Pancreas (tissue), 10 donors: ENCODE results near the gene DDI2. TPM values are rescaled to one million over a fixed set of nuclear protein-coding genes. Genes with fewer than 3 reads are reported as not detected.
"Not testable (repeated sequence)": the region's sequence is repeated elsewhere in the genome, so short reads cannot be mapped to it uniquely, and the experiment has no call there.

Experiments
- ATAC-seq, 4 donors: fragments of 200-7000 bp; cut with Tn5 transposase; one replicate each; pipeline versions ENCODE4 v1.8.0 to v1.9.1; 2020; ENCODE audit warnings: mild to moderate bottlenecking in 4 of 4, moderate library complexity in 4 of 4
- DNase-seq, 6 donors: peaks; one replicate each; pipeline ENCODE4 v3.0.0-alpha.2; 2020
- FAIRE-seq: peaks from 2 replicates; lab custom pipeline; 2012; peaks lifted over from hg19 to GRCh38; lab: Jason Lieb, UNC
- H3K27ac ChIP-seq, 4 donors: fragments of 200-600 bp; sonication (generic); 1 replicate in 3 of 4; 2 replicates in 1 of 4; pipeline versions ENCODE4 v1.5.0 to v1.8.0; 2020
- H3K27me3 ChIP-seq, 4 donors: fragments of 200-600 bp; one replicate each; pipeline ENCODE4 v1.8.0; 2021
- H3K36me3 ChIP-seq, 3 donors: fragments of 200-600 bp; sonication (generic) in 1 of 3; one replicate each; pipeline versions ENCODE4 v1.5.0 to v1.8.0; 2020 to 2021
- H3K4me1 ChIP-seq, 3 donors: fragments of 200-600 bp; one replicate each; pipeline ENCODE4 v1.8.0; 2021
- H3K4me3 ChIP-seq, 4 donors: fragments of 200-600 bp; sonication (generic) in 2 of 4; one replicate each; pipeline versions ENCODE4 v1.5.0 to v1.8.0; 2020 to 2021
- H3K9me3 ChIP-seq, 4 donors: fragments of 200-600 bp; one replicate each; pipeline ENCODE4 v1.8.0; 2021
- WGBS, 2 donors: extraction: QIAGEN DNeasy Blood & Tissue Kit; methylation state at CpG; one replicate each; pipeline ENCODE4 v1.1.7; 2013; 5-methylcytosine and 5-hydroxymethylcytosine counted together
- intact Hi-C, 3 donors: fragments of 100-400 bp; cut with DNase I; formaldehyde crosslinking; loops; one replicate each; pipeline versions ENCODE4 v1.11.1 to v1.14.2; 2022
- polyA plus RNA-seq, 2 donors: library from polyadenylated mRNA; stranded (reverse); fragments of 200-250 nt; gene quantifications; one replicate each; pipeline ENCODE4 v1.2.3, GENCODE V29; 2013
- total RNA-seq, 6 donors: library from RNA; stranded (reverse); fragmentation: NEBNext Ultra II Directional in 4 of 6; extraction: Animal tissue kit (Norgen Biotek cat#: 25700) in 4 of 6; gene quantifications; one replicate each; pipeline versions ENCODE4 v1.2.1 to v1.2.4, GENCODE V29; 2021 to 2023
- TF ChIP-seq, protein P1 (sequence below), 4 donors: fragments of 200-600 bp; sonication (generic) in 3 of 4; IDR thresholded peaks; one replicate each; pipeline versions ENCODE4 v1.5.0 to v1.8.0; 2021; ENCODE audit warnings: antibody characterized with exemption in 4 of 4
- donor health status: healthy with polysubstance abuse.
- donor health status: DM: no; HTN: no; CAD: no; lungs with moderate emphysema.
- donor health status: DM: no; HTN: no; CAD: no.
- donor health status: control.
- donor health status: control.
- donor health status: Bipolar disorder and iron deficiency.
- donor health status: DM: yes; HTN: yes; CAD: no.
- donor health status: DM: no; HTN: no; CAD: no.
- donor health status: DM: no; HTN: no; CAD: no.
- donor health status: DM: yes; HTN: yes; CAD: no.

DDI2 gene
- total and polyA plus RNA-seq, 8 donors, result 4.7 to 17.8 (median 15.3) TPM

DNA sequence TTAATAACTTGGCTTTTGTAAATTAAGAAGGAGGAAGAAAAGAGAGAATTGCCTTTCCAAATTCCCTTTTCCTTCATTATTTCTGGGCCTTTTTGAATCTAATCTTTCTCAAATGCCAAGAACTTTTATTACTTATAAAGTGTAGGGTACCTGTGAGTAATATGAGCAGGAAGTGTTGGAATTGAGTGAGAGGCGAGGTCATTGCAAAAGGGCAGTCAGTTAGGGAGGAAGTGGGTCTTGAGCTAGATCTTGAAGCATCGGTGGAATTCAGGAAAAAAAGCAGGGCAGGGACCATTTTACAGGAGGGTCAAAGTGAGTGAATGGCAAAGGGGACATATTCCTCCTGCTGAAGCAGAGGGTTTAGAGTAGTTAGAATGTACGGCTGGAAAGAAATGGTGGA is 23.4 kb downstream of the DDI2 start:
- no peaks in the 10 kb centered on the region for H3K27me3 ChIP-seq
- no peak overlapping the region for H3K4me3 ChIP-seq
- H3K27ac ChIP-seq, result no peak overlapping the region
- intact Hi-C loops, result no loop called here
- FAIRE-seq, result no peak
- H3K36me3 ChIP-seq, result peaks cover 0 to 31% (median 18%) of the 10 kb centered on the region in 3 donors
- no peaks in the 10 kb centered on the region for H3K4me1 ChIP-seq
- no peaks in the 10 kb centered on the region for H3K9me3 ChIP-seq
- ATAC-seq, result no peak
- TF ChIP-seq, protein P1, sequence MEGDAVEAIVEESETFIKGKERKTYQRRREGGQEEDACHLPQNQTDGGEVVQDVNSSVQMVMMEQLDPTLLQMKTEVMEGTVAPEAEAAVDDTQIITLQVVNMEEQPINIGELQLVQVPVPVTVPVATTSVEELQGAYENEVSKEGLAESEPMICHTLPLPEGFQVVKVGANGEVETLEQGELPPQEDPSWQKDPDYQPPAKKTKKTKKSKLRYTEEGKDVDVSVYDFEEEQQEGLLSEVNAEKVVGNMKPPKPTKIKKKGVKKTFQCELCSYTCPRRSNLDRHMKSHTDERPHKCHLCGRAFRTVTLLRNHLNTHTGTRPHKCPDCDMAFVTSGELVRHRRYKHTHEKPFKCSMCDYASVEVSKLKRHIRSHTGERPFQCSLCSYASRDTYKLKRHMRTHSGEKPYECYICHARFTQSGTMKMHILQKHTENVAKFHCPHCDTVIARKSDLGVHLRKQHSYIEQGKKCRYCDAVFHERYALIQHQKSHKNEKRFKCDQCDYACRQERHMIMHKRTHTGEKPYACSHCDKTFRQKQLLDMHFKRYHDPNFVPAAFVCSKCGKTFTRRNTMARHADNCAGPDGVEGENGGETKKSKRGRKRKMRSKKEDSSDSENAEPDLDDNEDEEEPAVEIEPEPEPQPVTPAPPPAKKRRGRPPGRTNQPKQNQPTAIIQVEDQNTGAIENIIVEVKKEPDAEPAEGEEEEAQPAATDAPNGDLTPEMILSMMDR (IDR thresholded peaks at IDR 0.05), result no peak
- WGBS, 2 donors, result 91 to 99% methylated on average over 3 of the region's 3 CpGs
- DNase-seq, result no peak

DNA sequence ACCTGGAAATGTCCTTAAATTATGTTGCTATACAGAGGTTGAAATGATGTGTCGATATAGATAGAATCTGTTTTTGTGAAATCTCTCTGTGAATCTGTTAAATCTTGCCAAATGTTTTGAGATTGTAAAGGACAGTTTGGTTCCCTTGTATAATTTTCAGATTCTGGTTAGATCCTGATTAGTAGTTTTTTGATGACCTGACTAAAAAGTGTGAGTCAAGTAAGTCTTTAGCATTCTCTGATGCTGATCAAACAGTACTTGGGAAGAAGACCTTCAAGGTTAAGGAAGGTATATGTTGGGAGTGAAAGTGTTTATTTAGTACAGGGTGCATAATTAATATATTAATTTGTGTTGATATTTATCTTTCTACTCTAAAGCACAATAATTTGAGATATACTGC is 32.7 kb downstream of the DDI2 start:
- H3K27me3 ChIP-seq, result no peaks in the 10 kb centered on the region
- DNase-seq, result no peak
- no peak overlapping the region for H3K27ac ChIP-seq
- ATAC-seq, result no peak
- WGBS, 2 donors, result 98 to 99% methylated on average over 1 of the region's 1 CpG
- peaks cover 0 to 15% (median 9%) of the 10 kb centered on the region in 3 donors for H3K36me3 ChIP-seq
- TF ChIP-seq, protein P1 (IDR thresholded peaks at IDR 0.05), result no peak
- no peaks in the 10 kb centered on the region for H3K4me1 ChIP-seq
- H3K4me3 ChIP-seq, result no peak overlapping the region
- no peak for FAIRE-seq
- intact Hi-C loops, result no loop called here
- H3K9me3 ChIP-seq, result no peaks in the 10 kb centered on the region

DNA sequence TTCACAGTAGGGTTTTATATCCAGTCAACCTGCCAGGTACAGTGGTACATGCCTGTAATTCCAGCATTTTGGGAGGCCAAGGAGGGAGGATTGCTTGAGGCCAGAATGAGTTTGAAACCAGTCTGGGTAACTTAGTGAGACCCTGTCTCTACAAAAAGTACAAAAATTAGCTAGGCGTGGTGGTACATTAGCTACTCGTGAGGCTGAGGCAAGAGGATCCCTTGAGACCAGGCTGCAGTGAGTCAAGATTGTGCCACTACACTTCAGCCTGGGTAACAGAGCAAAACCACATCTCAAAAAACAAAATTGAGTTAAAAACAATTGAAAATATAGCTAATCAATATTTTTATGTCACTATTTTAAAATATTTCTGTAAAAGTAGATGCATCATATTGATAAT is 33.2 kb downstream of the DDI2 start:
- intact Hi-C loops, result no loop called here
- ATAC-seq, result no peak
- no peak for DNase-seq
- Histone ChIP-seq H3K9me3 (no peaks in the 10 kb centered on the region), H3K4me1 (no peaks in the 10 kb centered on the region), H3K36me3 (peaks cover 0 to 15% (median 6%) of the 10 kb centered on the region in 3 donors), H3K27ac (no peak overlapping the region), H3K4me3 (no peak overlapping the region), H3K27me3 (no peaks in the 10 kb centered on the region)
- 90 to 93% methylated on average over 2 of the region's 2 CpGs for WGBS, 2 donors
- FAIRE-seq, result no peak
- TF ChIP-seq, protein P1 (IDR thresholded peaks at IDR 0.05), result no peak

DNA sequence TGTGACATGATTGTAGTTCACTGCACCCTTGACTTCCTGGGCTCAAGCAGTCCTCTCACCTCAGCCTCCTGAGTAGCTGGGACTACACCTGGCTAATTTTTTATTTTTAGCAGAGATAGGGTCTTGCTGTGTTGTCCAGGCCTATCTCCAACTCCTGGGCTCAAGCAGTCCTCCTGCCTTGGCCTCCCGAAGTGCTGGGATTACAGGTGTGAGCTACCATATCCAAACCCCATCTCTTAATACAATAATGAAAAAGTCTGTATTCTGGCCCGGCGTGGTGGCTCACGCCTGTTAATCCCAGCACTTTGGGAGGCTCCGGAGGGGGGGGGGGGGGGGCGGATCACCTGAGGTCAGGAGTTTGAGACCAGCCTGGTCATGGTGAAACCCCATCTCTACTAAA is 34.9 kb downstream of the DDI2 start:
- H3K27me3 ChIP-seq, H3K4me1 ChIP-seq, ATAC-seq, DNase-seq, FAIRE-seq, H3K9me3 ChIP-seq, intact Hi-C loops, H3K27ac ChIP-seq, H3K4me3 ChIP-seq: not testable (repeated sequence)
- 95 to 100% methylated on average over 5 of the region's 6 CpGs for WGBS, 2 donors
- H3K36me3 ChIP-seq, result peaks cover 0 to 27% (median 0%) of the 10 kb centered on the region in 3 donors

DNA sequence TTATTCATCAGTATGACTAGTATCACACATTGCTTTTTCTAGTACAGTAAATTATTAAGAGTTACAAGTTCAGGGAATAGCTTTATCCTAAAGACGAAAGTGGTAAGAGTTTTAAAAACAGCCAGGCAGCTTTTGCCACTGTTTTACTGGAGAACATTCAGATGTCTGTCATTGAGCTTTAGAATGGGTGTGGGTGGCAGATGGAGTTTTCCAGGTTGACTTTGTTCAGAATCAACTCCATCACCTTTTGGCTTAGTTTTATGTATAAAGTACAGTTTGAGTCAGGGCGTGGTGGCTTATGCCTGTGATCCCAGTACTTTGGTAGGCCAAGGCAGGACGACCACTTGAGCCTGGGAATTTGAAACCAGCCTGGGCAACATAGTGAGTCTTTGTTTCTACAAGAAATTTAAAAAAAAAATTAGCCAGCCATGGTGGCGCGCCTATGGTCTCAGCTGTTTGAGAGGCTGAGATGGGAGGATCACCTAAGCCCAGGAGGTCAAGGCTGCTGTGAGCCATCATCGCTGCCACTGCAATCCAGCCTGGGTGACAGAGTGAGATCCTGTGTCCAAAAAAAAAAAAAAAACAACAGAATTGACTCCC is 36.9 kb downstream of the DDI2 start:
- FAIRE-seq (no peak), ATAC-seq (no peak), DNase-seq (no peak)
- Histone ChIP-seq H3K27me3 (no peaks in the 10 kb centered on the region), H3K4me1 (no peaks in the 10 kb centered on the region), H3K4me3 (no peak overlapping the region), H3K36me3 (peaks cover 0 to 35% (median 0%) of the 10 kb centered on the region in 3 donors), H3K27ac (no peak overlapping the region), H3K9me3 (no peaks in the 10 kb centered on the region)
- TF ChIP-seq, protein P1 (IDR thresholded peaks at IDR 0.05), result no peak
- 92 to 95% methylated on average over 6 of the region's 6 CpGs for WGBS, 2 donors
- intact Hi-C loops, result no loop called here
